SH-SY5Y (cell line): ENCODE data around the gene TNIK.

Source experiments
- GATA2 ChIP-seq: IDR thresholded peaks from 2 replicates; pipeline ENCODE4 v1.6.1; 2011; ENCODE audit warnings: mild to moderate bottlenecking, low read depth, low read length
- GATA3 ChIP-seq: IDR thresholded peaks from 2 replicates; pipeline ENCODE4 v1.6.1; 2011; ENCODE audit warnings: low read depth, mild to moderate bottlenecking, low read length, moderate library complexity

TNIK gene

GRCh38 chr3:171021377-171021776 lies 438.8 kb downstream of the TNIK start:
- TF ChIP-seq GATA2 (no peak), GATA3 (no peak)

GRCh38 chr3:171018156-171018935 lies 441.9 kb downstream of the TNIK start:
- TF ChIP-seq GATA2: no peak
- no peak for TF ChIP-seq GATA3

- TF ChIP-seq GATA2: no peak
- TF ChIP-seq GATA3: no peak
Measured at GRCh38 chr3:171013822-171014748, 446.1 kb downstream of the TNIK start.

GRCh38 chr3:171011873-171012336 lies 448.3 kb downstream of the TNIK start:
- TF ChIP-seq GATA3 (no peak), GATA2 (no peak)
